Breast epithelium (tissue), 3 donors: ENCODE data around the gene HTT.

Source experiments
- POLR2A ChIP-seq: fragments of 450-650 bp; IDR thresholded peaks from one replicate; pipeline ENCODE4 v1.6.1; 2016; ENCODE audit warnings: antibody characterized with exemption, mild to moderate bottlenecking, moderate library complexity
- TF ChIP-seq, protein P1 (sequence below), 3 donors: fragments of 450-650 bp; IDR thresholded peaks; one replicate each; pipeline ENCODE4 v1.5.1; 2016 to 2017; ENCODE audit warnings: antibody characterized with exemption in 3 of 3, mild to moderate bottlenecking in 3 of 3, moderate library complexity in 3 of 3

DNA sequence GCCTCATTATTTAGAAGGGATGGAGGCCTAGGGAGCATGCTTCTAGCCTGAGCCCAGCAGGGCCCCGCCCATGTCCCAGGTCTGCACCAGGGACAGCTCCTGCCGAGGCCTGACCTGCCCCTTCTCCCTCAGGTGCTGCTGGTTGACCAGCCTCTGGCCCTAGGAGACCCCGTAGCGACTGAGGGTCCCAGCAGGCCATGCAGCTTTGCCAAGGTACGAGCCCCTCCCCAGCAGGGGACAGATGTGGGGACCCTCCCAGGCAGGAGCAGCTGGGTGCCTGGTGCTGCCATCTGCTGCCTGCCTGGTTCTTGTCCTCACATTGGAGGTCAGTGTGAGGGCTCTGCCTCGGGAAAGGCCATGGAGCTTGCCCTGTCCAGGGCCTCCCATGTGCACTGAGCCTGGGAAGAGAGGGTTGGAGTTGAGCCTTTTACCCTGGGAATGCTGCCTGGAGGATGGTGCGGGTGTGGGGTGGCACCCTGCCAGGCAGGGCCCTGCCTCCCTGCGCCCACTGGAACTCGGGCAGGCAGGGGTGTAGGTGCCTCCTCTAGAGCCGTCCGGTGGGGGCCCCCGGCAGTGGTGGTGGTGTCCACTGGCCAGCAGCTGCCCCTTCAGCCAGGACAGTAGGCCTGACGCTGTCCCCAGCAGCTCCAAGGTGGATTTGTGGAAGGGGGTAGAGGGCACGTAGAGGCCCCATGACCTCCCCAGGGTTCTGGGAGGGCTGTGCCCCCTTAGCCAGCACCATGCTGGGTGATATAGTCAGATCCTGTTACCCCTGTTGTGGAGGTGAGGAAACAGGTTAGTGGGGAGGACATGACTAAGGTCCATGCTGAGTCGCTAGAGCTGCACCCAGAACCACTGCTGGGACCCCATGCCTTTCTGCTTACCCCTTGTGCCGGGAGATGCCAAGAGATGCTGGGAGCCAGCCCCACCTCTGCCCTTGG is 172.2 kb downstream of the HTT start:
- TF ChIP-seq, protein P1, sequence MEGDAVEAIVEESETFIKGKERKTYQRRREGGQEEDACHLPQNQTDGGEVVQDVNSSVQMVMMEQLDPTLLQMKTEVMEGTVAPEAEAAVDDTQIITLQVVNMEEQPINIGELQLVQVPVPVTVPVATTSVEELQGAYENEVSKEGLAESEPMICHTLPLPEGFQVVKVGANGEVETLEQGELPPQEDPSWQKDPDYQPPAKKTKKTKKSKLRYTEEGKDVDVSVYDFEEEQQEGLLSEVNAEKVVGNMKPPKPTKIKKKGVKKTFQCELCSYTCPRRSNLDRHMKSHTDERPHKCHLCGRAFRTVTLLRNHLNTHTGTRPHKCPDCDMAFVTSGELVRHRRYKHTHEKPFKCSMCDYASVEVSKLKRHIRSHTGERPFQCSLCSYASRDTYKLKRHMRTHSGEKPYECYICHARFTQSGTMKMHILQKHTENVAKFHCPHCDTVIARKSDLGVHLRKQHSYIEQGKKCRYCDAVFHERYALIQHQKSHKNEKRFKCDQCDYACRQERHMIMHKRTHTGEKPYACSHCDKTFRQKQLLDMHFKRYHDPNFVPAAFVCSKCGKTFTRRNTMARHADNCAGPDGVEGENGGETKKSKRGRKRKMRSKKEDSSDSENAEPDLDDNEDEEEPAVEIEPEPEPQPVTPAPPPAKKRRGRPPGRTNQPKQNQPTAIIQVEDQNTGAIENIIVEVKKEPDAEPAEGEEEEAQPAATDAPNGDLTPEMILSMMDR (IDR thresholded peaks at IDR 0.05) = no peak
- TF ChIP-seq POLR2A = no peak
